Lung (tissue), 12 donors: ENCODE data around the gene ZNF318. TPM values are rescaled to one million over a fixed set of nuclear protein-coding genes. Genes with fewer than 3 reads are reported as not detected.
"Not testable (repeated sequence)": the region's sequence is repeated elsewhere in the genome, so short reads cannot be mapped to it uniquely, and the experiment has no call there.

Experiments
- ATAC-seq: fragments of 200-7000 bp; cut with Tn5 transposase; one replicate; pipeline ENCODE4 v1.9.1; 2020; ENCODE audit warnings: moderate number of reproducible peaks; ENCODE audit not compliant: insufficient read depth, low FRiP score
- DNase-seq, 3 donors: peaks; one replicate each; pipeline ENCODE4 v3.0.0-alpha.2; 2013 to 2017
- H3K27ac ChIP-seq, 2 donors: one replicate each; pipeline ENCODE4 v1.5.1; 2013; ENCODE audit warnings: mild to moderate bottlenecking in 2 of 2, moderate library complexity in 2 of 2, control low read depth in 1 of 2, inconsistent platforms in 1 of 2, low read depth in 1 of 2, low read length in 1 of 2
- H3K27me3 ChIP-seq, 3 donors: one replicate each; pipeline ENCODE4 v1.5.1; 2013; ENCODE audit warnings: low read length in 2 of 3; ENCODE audit not compliant: control insufficient read depth in 3 of 3, insufficient read depth in 3 of 3
- H3K36me3 ChIP-seq, 4 donors: one replicate each; pipeline ENCODE4 v1.5.1; 2013; ENCODE audit warnings: low read length in 4 of 4, mild to moderate bottlenecking in 1 of 4, moderate library complexity in 1 of 4; ENCODE audit not compliant: control insufficient read depth in 4 of 4, insufficient read depth in 4 of 4
- H3K4me1 ChIP-seq, 5 donors: one replicate each; pipeline ENCODE4 v1.5.1; 2013; ENCODE audit warnings: low read length in 5 of 5, mild to moderate bottlenecking in 2 of 5, moderate library complexity in 1 of 5; ENCODE audit not compliant: control insufficient read depth in 5 of 5, insufficient read depth in 5 of 5
- H3K4me3 ChIP-seq: one replicate; pipeline ENCODE4 v1.5.1; 2013; ENCODE audit warnings: mild to moderate bottlenecking, control low read depth, moderate library complexity
- H3K9ac ChIP-seq, 2 donors: one replicate each; pipeline ENCODE4 v1.5.1; 2013; ENCODE audit warnings: low read length in 2 of 2, control low read depth in 1 of 2; ENCODE audit not compliant: insufficient read depth in 1 of 2
- H3K9me3 ChIP-seq, 4 donors: one replicate each; pipeline ENCODE4 v1.5.1; 2013; ENCODE audit warnings: low read length in 3 of 4, mild to moderate bottlenecking in 1 of 4, moderate library complexity in 1 of 4; ENCODE audit not compliant: control insufficient read depth in 4 of 4, insufficient read depth in 3 of 4
- CTCF ChIP-seq: IDR thresholded peaks from 2 replicates; pipeline ENCODE4 v1.5.1; 2012; ENCODE audit warnings: mild to moderate bottlenecking; ENCODE audit errors: control extremely low read depth, extremely low read depth
- WGBS, 2 donors: extraction: QIAGEN DNeasy Blood & Tissue Kit; methylation state at CpG; one replicate each; pipeline ENCODE4 v1.1.7; 2013; 5-methylcytosine and 5-hydroxymethylcytosine counted together
- polyA plus RNA-seq, 2 donors: library from polyadenylated mRNA; stranded (reverse); fragments of 200-250 nt; gene quantifications; one replicate each; pipeline ENCODE4 v1.2.1, GENCODE V29; 2013
- total RNA-seq, 2 donors: library from RNA; depleted of rRNA in 1 of 2; stranded (reverse); fragments of >200 nt in 1 of 2; gene quantifications; one replicate each; pipeline ENCODE4 v1.2.1, GENCODE V29; 2014 to 2021
- donor health status: control.
- donor health status: control.
- donor health status: Bipolar disorder and iron deficiency.
- donor health status: healthy.
- donor health status: DM: yes; HTN: yes; CAD: no.

Gene ZNF318
- total and polyA plus RNA-seq, 4 donors: 4.1 to 20.5 (median 8.8) TPM

GRCh38 chr6:43359381-43359780 lies 10.1 kb downstream of the ZNF318 start:
- Histone ChIP-seq H3K4me1 (no peaks in the 10 kb centered on the region), H3K4me3 (no peak overlapping the region), H3K27ac (no peak overlapping the region), H3K9me3 (peaks cover 0 to 4% (median 0%) of the 10 kb centered on the region in 4 donors), H3K36me3 (peaks cover 32 to 34% (median 33%) of the 10 kb centered on the region in 4 donors), H3K27me3 (no peaks in the 10 kb centered on the region), H3K9ac (no peak overlapping the region)
- DNase-seq (no peak), ATAC-seq (no peak)
- TF ChIP-seq CTCF: no peak

GRCh38 chr6:43355862-43356590 lies 13.4 kb downstream of the ZNF318 start:
- Histone ChIP-seq H3K9me3 (peaks cover 0 to 4% (median 0%) of the 10 kb centered on the region in 4 donors), H3K27ac (no peak overlapping the region), H3K4me3 (no peak overlapping the region), H3K9ac (no peak overlapping the region), H3K4me1 (no peaks in the 10 kb centered on the region), H3K36me3 (peaks cover 23 to 36% (median 28%) of the 10 kb centered on the region in 4 donors), H3K27me3 (no peaks in the 10 kb centered on the region)
- WGBS, 2 donors: 87 to 90% methylated on average over 2 of the region's 2 CpGs
- ATAC-seq: no peak
- DNase-seq: no peak
- no peak for TF ChIP-seq CTCF

GRCh38 chr6:43351951-43352350 lies 17.5 kb downstream of the ZNF318 start:
- not testable (repeated sequence) for H3K27ac ChIP-seq, H3K9ac ChIP-seq, H3K27me3 ChIP-seq, DNase-seq, H3K4me1 ChIP-seq, H3K9me3 ChIP-seq, ATAC-seq, H3K4me3 ChIP-seq
- peaks cover 16 to 44% (median 25%) of the 10 kb centered on the region in 4 donors for H3K36me3 ChIP-seq
- 93 to 95% methylated on average over 5 of the region's 5 CpGs for WGBS, 2 donors

- Histone ChIP-seq H3K27me3 (no peaks in the 10 kb centered on the region), H3K4me3 (no peak overlapping the region), H3K9ac (no peak overlapping the region), H3K36me3 (peaks cover 11 to 33% (median 20%) of the 10 kb centered on the region in 4 donors), H3K9me3 (peaks cover 0 to 1% (median 0%) of the 10 kb centered on the region in 4 donors), H3K27ac (no peak overlapping the region), H3K4me1 (no peaks in the 10 kb centered on the region)
- ATAC-seq (no peak), DNase-seq (no peak)
- no peak for TF ChIP-seq CTCF
- 92 to 95% methylated on average over 3 of the region's 3 CpGs for WGBS, 2 donors
Measured at GRCh38 chr6:43347444-43347843, 22.0 kb downstream of the ZNF318 start.
